ENCODE data around the gene MAG. TPM values are rescaled to one million over a fixed set of nuclear protein-coding genes. Genes with fewer than 3 reads are reported as not detected.

Gene MAG
- total RNA-seq, 2 donors from 2014 or later = 1.6 TPM; not detected in 1

GRCh38 chr19:35288331-35288730 lies 3.6 kb upstream of the MAG start:
- 46 to 55% methylated on average over 1 to 2 of the region's 2 CpGs for WGBS, 2 donors
- H3K4me1 ChIP-seq = peaks cover 5% of the 10 kb centered on the region
- no peaks in the 10 kb centered on the region for H3K27me3 ChIP-seq
- no peak overlapping the region for H3K27ac ChIP-seq
- no peaks in the 10 kb centered on the region for H3K9me3 ChIP-seq
- TF ChIP-seq CTCF (IDR thresholded peaks at IDR 0.05) (no peak), POLR2A (IDR thresholded peaks at IDR 0.05) (no peak)
- H3K4me3 ChIP-seq = no peak overlapping the region
- no peaks in the 10 kb centered on the region for H3K36me3 ChIP-seq (replicated peaks in 1 of 2; ENCODE audit: insufficient read depth in 1 of 2, low read depth in 2 of 2)
- ATAC-seq (no peak), DNase-seq (no peak)
- intact Hi-C loops (cut with DNase I) = no loop called here

GRCh38 chr19:35288906-35289305 lies 3.1 kb upstream of the MAG start:
- Histone ChIP-seq H3K9me3 (no peaks in the 10 kb centered on the region), H3K27ac (no peak overlapping the region), H3K36me3 (replicated peaks in 1 of 2; ENCODE audit: insufficient read depth in 1 of 2, low read depth in 2 of 2) (no peaks in the 10 kb centered on the region), H3K4me3 (no peak overlapping the region), H3K27me3 (no peaks in the 10 kb centered on the region), H3K4me1 (no peaks in the 10 kb centered on the region)
- DNase-seq = no peak
- TF ChIP-seq POLR2A (IDR thresholded peaks at IDR 0.05) = no peak
- no peak for TF ChIP-seq CTCF (IDR thresholded peaks at IDR 0.05)
- WGBS, 2 donors = 71 to 73% methylated on average over 5 of the region's 5 CpGs
- intact Hi-C loops (cut with DNase I) = no loop called here
- ATAC-seq = no peak

- ATAC-seq = no peak
Observed at GRCh38 chr19:35290381-35291127, 1.4 kb upstream of the MAG start.

GRCh38 chr19:35291259-35291658 lies 702 bp upstream of the MAG start:
- H3K36me3 ChIP-seq (replicated peaks in 1 of 2; ENCODE audit: insufficient read depth in 1 of 2, low read depth in 2 of 2) = no peaks in the 10 kb centered on the region
- no peak for DNase-seq
- H3K27me3 ChIP-seq = no peaks in the 10 kb centered on the region
- H3K27ac ChIP-seq = no peak overlapping the region
- no peaks in the 10 kb centered on the region for H3K9me3 ChIP-seq
- 64 to 74% methylated on average over 3 to 6 of the region's 6 CpGs for WGBS, 2 donors
- no peak for ATAC-seq
- intact Hi-C loops (cut with DNase I) = no loop called here
- H3K4me1 ChIP-seq = no peaks in the 10 kb centered on the region
- no peak overlapping the region for H3K4me3 ChIP-seq
- no peak for TF ChIP-seq POLR2A (IDR thresholded peaks at IDR 0.05)
- TF ChIP-seq CTCF (IDR thresholded peaks at IDR 0.05) = no peak

More at GRCh38 chr19:35290381-35291127, 1.4 kb upstream of the MAG start:
- Histone ChIP-seq H3K27ac (no peak overlapping the region), H3K4me1 (no peaks in the 10 kb centered on the region), H3K4me3 (no peak overlapping the region), H3K36me3 (replicated peaks in 1 of 2; ENCODE audit: insufficient read depth in 1 of 2, low read depth in 2 of 2) (no peaks in the 10 kb centered on the region), H3K27me3 (no peaks in the 10 kb centered on the region), H3K9me3 (no peaks in the 10 kb centered on the region)
- TF ChIP-seq CTCF (IDR thresholded peaks at IDR 0.05) = no peak
- TF ChIP-seq POLR2A (IDR thresholded peaks at IDR 0.05) = no peak
- intact Hi-C loops (cut with DNase I) = no loop called here
- DNase-seq = no peak
- 69 to 73% methylated on average over 8 to 19 of the region's 20 CpGs for WGBS, 2 donors

Measured in body of pancreas (tissue), 4 donors.